IMR-90 (cell line): Measurements from ENCODE around the gene FITM1.

Source experiments
- BHLHE40 ChIP-seq: fragments of 150-350 bp; IDR thresholded peaks from 2 replicates; pipeline ENCODE4 v1.6.1; 2016; ENCODE audit warnings: mild to moderate bottlenecking, low read depth, low read length
- CEBPB ChIP-seq: IDR thresholded peaks from 2 replicates; pipeline ENCODE4 v1.6.1; 2012; ENCODE audit warnings: low read depth, low read length, improper control_type of control experiment
- CHD1 ChIP-seq: IDR thresholded peaks from 2 replicates; pipeline ENCODE4 v1.6.1; 2012; ENCODE audit warnings: low read depth, low read length, improper control_type of control experiment
- NFE2L2 ChIP-seq: fragments of 150-350 bp; IDR thresholded peaks from 2 replicates; pipeline ENCODE4 v1.6.1; 2016; ENCODE audit warnings: low read depth, mild to moderate bottlenecking, low read length
- POLR2A ChIP-seq: IDR thresholded peaks from 2 replicates; pipeline ENCODE4 v1.6.1; 2012; ENCODE audit warnings: mild to moderate bottlenecking, low read depth, low read length
- RAD21 ChIP-seq: IDR thresholded peaks from 2 replicates; pipeline ENCODE4 v1.6.1; 2012; ENCODE audit warnings: low read length, improper control_type of control experiment
- TF ChIP-seq, protein P1 (sequence below): conservative IDR thresholded peaks from 2 replicates; pipeline ENCODE4 v1.5.1; 2012; ENCODE audit warnings: mild to moderate bottlenecking, low read depth, low read length, improper control_type of control experiment
- TF ChIP-seq, protein P2 (sequence below): fragments of 150-350 bp; IDR thresholded peaks from 2 replicates; pipeline ENCODE4 v1.6.1; 2017; ENCODE audit warnings: mild to moderate bottlenecking, antibody characterized with exemption, low read length, low read depth

- TF ChIP-seq RAD21 (no peak), POLR2A (no peak), BHLHE40 (no peak), NFE2L2 (no peak), CHD1 (no peak), CEBPB (no peak)
- TF ChIP-seq, protein P1, sequence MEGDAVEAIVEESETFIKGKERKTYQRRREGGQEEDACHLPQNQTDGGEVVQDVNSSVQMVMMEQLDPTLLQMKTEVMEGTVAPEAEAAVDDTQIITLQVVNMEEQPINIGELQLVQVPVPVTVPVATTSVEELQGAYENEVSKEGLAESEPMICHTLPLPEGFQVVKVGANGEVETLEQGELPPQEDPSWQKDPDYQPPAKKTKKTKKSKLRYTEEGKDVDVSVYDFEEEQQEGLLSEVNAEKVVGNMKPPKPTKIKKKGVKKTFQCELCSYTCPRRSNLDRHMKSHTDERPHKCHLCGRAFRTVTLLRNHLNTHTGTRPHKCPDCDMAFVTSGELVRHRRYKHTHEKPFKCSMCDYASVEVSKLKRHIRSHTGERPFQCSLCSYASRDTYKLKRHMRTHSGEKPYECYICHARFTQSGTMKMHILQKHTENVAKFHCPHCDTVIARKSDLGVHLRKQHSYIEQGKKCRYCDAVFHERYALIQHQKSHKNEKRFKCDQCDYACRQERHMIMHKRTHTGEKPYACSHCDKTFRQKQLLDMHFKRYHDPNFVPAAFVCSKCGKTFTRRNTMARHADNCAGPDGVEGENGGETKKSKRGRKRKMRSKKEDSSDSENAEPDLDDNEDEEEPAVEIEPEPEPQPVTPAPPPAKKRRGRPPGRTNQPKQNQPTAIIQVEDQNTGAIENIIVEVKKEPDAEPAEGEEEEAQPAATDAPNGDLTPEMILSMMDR, result no peak
- TF ChIP-seq, protein P2, sequence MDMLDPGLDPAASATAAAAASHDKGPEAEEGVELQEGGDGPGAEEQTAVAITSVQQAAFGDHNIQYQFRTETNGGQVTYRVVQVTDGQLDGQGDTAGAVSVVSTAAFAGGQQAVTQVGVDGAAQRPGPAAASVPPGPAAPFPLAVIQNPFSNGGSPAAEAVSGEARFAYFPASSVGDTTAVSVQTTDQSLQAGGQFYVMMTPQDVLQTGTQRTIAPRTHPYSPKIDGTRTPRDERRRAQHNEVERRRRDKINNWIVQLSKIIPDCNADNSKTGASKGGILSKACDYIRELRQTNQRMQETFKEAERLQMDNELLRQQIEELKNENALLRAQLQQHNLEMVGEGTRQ, result no peak
Observed at GRCh38 chr14:24150567-24150966, 20.1 kb downstream of the FITM1 start.
